ENCODE results near the gene B4GALT2.

Gene B4GALT2

GRCh38 chr1:44012941-44013609 is 34.1 kb downstream of the B4GALT2 start:
- FAIRE-seq (no peak), DNase-seq (ENCODE audit: insufficient read length, low spot score) (no peak)
- TF ChIP-seq POLR2A (IDR thresholded peaks at IDR 0.05; ENCODE audit: low read depth, low read length) (no peak), PAX5 (IDR thresholded peaks at IDR 0.05; ENCODE audit: insufficient read depth, low read length, severe bottlenecking) (no peak), POLR2AphosphoS5 (IDR thresholded peaks at IDR 0.05; ENCODE audit: low read depth, low read length) (no peak), POU2F2 (IDR thresholded peaks at IDR 0.05; ENCODE audit: low read depth, low read length) (no peak), SPI1 (IDR thresholded peaks at IDR 0.05; ENCODE audit: low read depth, low read length) (no peak), TAF1 (IDR thresholded peaks at IDR 0.05; ENCODE audit: low read depth, low read length) (no peak)

- no peak for DNase-seq (ENCODE audit: insufficient read length, low spot score)
- no peak for FAIRE-seq
- no peak for TF ChIP-seq POLR2A (IDR thresholded peaks at IDR 0.05; ENCODE audit: low read depth, low read length)
- TF ChIP-seq POLR2AphosphoS5 (IDR thresholded peaks at IDR 0.05; ENCODE audit: low read depth, low read length) = no peak
- no peak for TF ChIP-seq SPI1 (IDR thresholded peaks at IDR 0.05; ENCODE audit: low read depth, low read length)
- TF ChIP-seq PAX5 (IDR thresholded peaks at IDR 0.05; ENCODE audit: insufficient read depth, low read length, severe bottlenecking) = no peak
Observed at GRCh38 chr1:44013949-44014348, 34.9 kb downstream of the B4GALT2 start.

GRCh38 chr1:44014365-44015104 is 35.5 kb downstream of the B4GALT2 start:
- no peak for FAIRE-seq

GRCh38 chr1:44015206-44015605 is 36.2 kb downstream of the B4GALT2 start:
- FAIRE-seq = no peak
- no peak for DNase-seq (ENCODE audit: insufficient read length, low spot score)
- no peak for TF ChIP-seq POLR2AphosphoS5 (IDR thresholded peaks at IDR 0.05; ENCODE audit: low read depth, low read length)
- no peak for TF ChIP-seq POU2F2 (IDR thresholded peaks at IDR 0.05; ENCODE audit: low read depth, low read length)
- no peak for TF ChIP-seq SPI1 (IDR thresholded peaks at IDR 0.05; ENCODE audit: low read depth, low read length)
- no peak for TF ChIP-seq POLR2A (IDR thresholded peaks at IDR 0.05; ENCODE audit: low read depth, low read length)
- no peak for TF ChIP-seq TAF1 (IDR thresholded peaks at IDR 0.05; ENCODE audit: low read depth, low read length)
- no peak for TF ChIP-seq PAX5 (IDR thresholded peaks at IDR 0.05; ENCODE audit: insufficient read depth, low read length, severe bottlenecking)

More at GRCh38 chr1:44014365-44015104, 35.5 kb downstream of the B4GALT2 start:
- DNase-seq (ENCODE audit: insufficient read length, low spot score) = no peak
- TF ChIP-seq SPI1 (IDR thresholded peaks at IDR 0.05; ENCODE audit: low read depth, low read length) (no peak), POLR2AphosphoS5 (IDR thresholded peaks at IDR 0.05; ENCODE audit: low read depth, low read length) (no peak), POU2F2 (IDR thresholded peaks at IDR 0.05; ENCODE audit: low read depth, low read length) (no peak), POLR2A (IDR thresholded peaks at IDR 0.05; ENCODE audit: low read depth, low read length) (no peak), TAF1 (IDR thresholded peaks at IDR 0.05; ENCODE audit: low read depth, low read length) (no peak), PAX5 (IDR thresholded peaks at IDR 0.05; ENCODE audit: insufficient read depth, low read length, severe bottlenecking) (no peak)

- DNase-seq (ENCODE audit: insufficient read length, low spot score) = no peak
- no peak for FAIRE-seq
- TF ChIP-seq TAF1 (IDR thresholded peaks at IDR 0.05; ENCODE audit: low read depth, low read length) (no peak), SPI1 (IDR thresholded peaks at IDR 0.05; ENCODE audit: low read depth, low read length) (no peak)
Observed at GRCh38 chr1:44016041-44016889, 37.3 kb downstream of the B4GALT2 start.

GRCh38 chr1:44016890-44017400 is 37.9 kb downstream of the B4GALT2 start:
- FAIRE-seq = no peak
- no peak for TF ChIP-seq SPI1 (IDR thresholded peaks at IDR 0.05; ENCODE audit: low read depth, low read length)
- TF ChIP-seq TAF1 (IDR thresholded peaks at IDR 0.05; ENCODE audit: low read depth, low read length) = no peak
- no peak for TF ChIP-seq POU2F2 (IDR thresholded peaks at IDR 0.05; ENCODE audit: low read depth, low read length)
- no peak for TF ChIP-seq PAX5 (IDR thresholded peaks at IDR 0.05; ENCODE audit: insufficient read depth, low read length, severe bottlenecking)
- no peak for TF ChIP-seq POLR2A (IDR thresholded peaks at IDR 0.05; ENCODE audit: low read depth, low read length)
- no peak for TF ChIP-seq POLR2AphosphoS5 (IDR thresholded peaks at IDR 0.05; ENCODE audit: low read depth, low read length)
- no peak for DNase-seq (ENCODE audit: insufficient read length, low spot score)

- no peak for DNase-seq (ENCODE audit: insufficient read length, low spot score)
- no peak for FAIRE-seq
- no peak for TF ChIP-seq TAF1 (IDR thresholded peaks at IDR 0.05; ENCODE audit: low read depth, low read length)
- TF ChIP-seq SPI1 (IDR thresholded peaks at IDR 0.05; ENCODE audit: low read depth, low read length) = no peak
- TF ChIP-seq POLR2AphosphoS5 (IDR thresholded peaks at IDR 0.05; ENCODE audit: low read depth, low read length) = no peak
- no peak for TF ChIP-seq POLR2A (IDR thresholded peaks at IDR 0.05; ENCODE audit: low read depth, low read length)
- TF ChIP-seq PAX5 (IDR thresholded peaks at IDR 0.05; ENCODE audit: insufficient read depth, low read length, severe bottlenecking) = no peak
- TF ChIP-seq POU2F2 (IDR thresholded peaks at IDR 0.05; ENCODE audit: low read depth, low read length) = no peak
Observed at GRCh38 chr1:44019466-44019948, 40.5 kb downstream of the B4GALT2 start.

GRCh38 chr1:44020464-44020863 is 41.5 kb downstream of the B4GALT2 start:
- DNase-seq (ENCODE audit: insufficient read length, low spot score) (no peak), FAIRE-seq (no peak)
- TF ChIP-seq TAF1 (IDR thresholded peaks at IDR 0.05; ENCODE audit: low read depth, low read length) (no peak), POLR2A (IDR thresholded peaks at IDR 0.05; ENCODE audit: low read depth, low read length) (no peak), POU2F2 (IDR thresholded peaks at IDR 0.05; ENCODE audit: low read depth, low read length) (no peak), POLR2AphosphoS5 (IDR thresholded peaks at IDR 0.05; ENCODE audit: low read depth, low read length) (no peak), SPI1 (IDR thresholded peaks at IDR 0.05; ENCODE audit: low read depth, low read length) (no peak), PAX5 (IDR thresholded peaks at IDR 0.05; ENCODE audit: insufficient read depth, low read length, severe bottlenecking) (no peak)

GRCh38 chr1:44021156-44021555 is 42.1 kb downstream of the B4GALT2 start:
- TF ChIP-seq TAF1 (IDR thresholded peaks at IDR 0.05; ENCODE audit: low read depth, low read length) (no peak), POLR2A (IDR thresholded peaks at IDR 0.05; ENCODE audit: low read depth, low read length) (no peak), PAX5 (IDR thresholded peaks at IDR 0.05; ENCODE audit: insufficient read depth, low read length, severe bottlenecking) (no peak), SPI1 (IDR thresholded peaks at IDR 0.05; ENCODE audit: low read depth, low read length) (no peak), POLR2AphosphoS5 (IDR thresholded peaks at IDR 0.05; ENCODE audit: low read depth, low read length) (no peak), POU2F2 (IDR thresholded peaks at IDR 0.05; ENCODE audit: low read depth, low read length) (no peak)
- DNase-seq (ENCODE audit: insufficient read length, low spot score) (no peak), FAIRE-seq (no peak)
